NCI-H1092 (cell line): Measurements from ENCODE around the gene ZW10.
"Not testable (repeated sequence)": the region's sequence is repeated elsewhere in the genome, so short reads cannot be mapped to it uniquely, and the experiment has no call there.

ENCODE experiments used
- DNase-seq: peaks from one replicate; lab custom pipeline; 2025; lab: John Stamatoyannopoulos, UW

The ZW10 gene, protein sequence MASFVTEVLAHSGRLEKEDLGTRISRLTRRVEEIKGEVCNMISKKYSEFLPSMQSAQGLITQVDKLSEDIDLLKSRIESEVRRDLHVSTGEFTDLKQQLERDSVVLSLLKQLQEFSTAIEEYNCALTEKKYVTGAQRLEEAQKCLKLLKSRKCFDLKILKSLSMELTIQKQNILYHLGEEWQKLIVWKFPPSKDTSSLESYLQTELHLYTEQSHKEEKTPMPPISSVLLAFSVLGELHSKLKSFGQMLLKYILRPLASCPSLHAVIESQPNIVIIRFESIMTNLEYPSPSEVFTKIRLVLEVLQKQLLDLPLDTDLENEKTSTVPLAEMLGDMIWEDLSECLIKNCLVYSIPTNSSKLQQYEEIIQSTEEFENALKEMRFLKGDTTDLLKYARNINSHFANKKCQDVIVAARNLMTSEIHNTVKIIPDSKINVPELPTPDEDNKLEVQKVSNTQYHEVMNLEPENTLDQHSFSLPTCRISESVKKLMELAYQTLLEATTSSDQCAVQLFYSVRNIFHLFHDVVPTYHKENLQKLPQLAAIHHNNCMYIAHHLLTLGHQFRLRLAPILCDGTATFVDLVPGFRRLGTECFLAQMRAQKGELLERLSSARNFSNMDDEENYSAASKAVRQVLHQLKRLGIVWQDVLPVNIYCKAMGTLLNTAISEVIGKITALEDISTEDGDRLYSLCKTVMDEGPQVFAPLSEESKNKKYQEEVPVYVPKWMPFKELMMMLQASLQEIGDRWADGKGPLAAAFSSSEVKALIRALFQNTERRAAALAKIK

DNA sequence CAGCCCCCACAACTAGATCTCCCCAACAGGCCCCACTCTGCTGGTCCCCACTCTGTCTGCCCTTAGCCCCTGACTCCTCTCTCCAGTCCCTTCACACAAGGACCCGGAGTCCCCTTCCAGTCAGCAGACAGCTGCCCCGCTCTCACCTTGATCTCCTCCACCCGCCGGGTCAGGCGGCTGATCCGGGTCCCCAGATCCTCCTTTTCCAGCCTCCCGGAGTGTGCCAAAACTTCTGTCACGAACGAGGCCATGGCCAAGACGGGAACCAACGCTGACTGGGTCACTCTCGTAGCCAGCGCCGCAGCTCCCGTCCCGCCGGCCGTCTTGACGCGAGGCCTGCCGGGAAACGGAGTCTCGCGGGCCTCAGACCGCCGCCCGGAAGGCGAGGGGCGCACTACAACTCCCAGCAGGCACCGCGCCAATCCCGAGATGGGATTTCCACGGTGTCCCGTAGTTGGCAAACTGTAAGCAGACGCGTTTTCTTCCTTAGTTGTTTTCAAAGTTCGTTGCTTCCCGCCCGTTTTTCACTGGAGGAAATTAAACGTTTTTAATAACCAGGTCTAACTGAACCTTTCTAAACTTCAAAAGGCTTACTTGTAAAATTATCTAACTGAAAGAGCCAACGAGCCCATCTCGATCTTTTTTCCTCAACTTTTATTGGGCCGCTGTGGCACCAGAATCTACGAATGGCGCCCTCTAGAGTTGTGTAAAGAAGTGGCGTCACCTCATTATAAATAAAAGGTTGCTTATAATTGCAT lies at the start of gene ZW10:
Gene ZW10 (minus strand): TSS at position 277 of the 758 bp plus-strand sequence. CDS start 26 bp downstream, at position 251.
- DNase-seq, result peak; percentile 95

DNA sequence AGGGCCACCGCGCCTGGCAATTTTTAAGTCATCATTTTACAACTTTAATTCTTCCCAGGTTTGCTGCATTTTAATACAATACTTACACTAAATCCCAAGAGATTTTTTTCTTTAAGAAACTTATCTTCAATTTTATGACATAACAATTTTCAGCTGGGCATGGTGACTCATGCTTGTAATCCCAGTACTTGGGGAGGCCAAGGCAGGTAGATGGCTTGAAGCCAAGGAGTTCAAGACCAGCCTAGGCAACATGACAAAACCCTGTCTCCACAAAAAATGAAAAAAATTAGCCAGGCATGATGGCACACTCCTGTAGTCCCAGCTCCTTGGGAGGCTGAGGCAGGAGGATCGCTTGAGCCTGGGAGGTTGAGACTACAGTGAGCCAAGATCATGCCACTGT lies 44.9 kb upstream of the ZW10 start:
- no peak for DNase-seq

DNA sequence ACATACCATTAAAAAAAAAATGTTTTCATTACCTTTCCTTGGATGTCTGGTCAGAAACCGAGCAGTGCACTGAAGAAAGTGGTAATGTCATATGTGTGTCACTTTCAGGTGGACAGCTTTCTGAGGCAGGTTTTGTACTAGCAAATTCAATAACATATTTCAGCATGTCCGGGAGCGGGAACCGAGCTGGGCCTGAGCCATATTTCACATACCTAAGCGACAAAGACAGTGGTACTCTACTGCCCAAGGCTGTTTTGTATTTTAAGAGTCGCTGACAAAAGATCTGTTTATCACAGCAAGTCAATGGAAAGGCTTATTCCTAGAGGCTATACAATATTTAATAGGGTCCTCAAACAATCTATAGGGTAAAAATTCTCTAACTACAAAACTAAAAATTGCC lies 44.1 kb upstream of the ZW10 start:
- no peak for DNase-seq

DNA sequence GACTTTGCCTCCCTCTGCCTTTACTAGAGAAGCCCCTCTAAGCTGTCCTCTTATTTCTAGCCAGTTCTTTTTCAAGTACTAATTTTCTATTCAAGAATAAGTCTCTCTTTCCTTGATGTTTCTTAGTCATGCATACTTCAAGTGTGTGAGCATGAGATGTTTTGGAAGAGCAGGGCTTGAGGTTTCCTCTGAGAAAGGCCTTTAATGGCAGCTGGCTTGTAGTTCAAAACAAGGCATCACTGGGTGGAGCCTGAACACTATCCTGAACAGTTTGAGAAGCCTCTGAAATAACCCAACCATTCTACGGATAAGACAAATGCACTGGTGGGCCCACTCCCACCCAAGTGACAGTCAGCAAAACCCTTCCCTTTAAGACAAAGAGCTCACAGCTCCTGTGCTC lies 43.7 kb upstream of the ZW10 start:
- DNase-seq, result no peak

DNA sequence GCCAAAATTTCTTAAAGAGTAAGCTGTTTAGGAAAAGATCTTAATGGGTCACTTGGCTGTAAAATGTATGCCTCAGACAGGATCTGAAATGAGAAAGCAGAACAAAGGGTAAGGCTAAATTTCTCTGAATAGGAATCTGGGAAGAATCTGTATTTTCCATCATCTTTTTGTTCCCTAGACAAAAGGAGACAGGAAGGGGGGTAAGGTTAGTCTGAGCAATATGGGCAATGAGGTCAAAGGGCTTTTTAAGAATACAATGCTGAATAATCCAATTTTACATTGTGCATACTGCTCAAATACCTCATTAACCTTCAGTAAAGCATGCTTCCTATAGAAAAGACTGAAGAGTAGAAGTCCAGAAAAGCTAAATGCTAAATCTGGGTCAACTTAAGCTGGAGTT lies 40.7 kb upstream of the ZW10 start:
- no peak for DNase-seq

DNA sequence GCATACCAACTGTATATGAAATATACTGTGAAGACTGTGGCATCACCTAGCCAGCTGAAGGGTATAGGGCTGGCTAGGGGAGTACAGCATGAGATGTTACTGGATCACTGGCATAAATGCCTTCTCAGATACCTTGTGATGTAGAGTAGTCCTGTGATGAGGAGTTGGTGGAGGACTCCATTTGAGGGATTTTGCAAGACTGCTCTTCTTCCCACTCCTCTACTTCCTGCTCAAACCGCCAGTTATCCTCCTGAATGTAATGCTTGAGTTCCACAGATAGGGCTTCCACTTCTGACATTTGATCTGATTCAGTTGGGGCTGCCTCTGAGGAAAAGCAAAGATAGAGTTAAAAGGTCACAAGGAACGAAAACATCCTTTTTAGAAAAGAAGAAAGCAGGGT lies 35.4 kb upstream of the ZW10 start:
- no peak for DNase-seq

DNA sequence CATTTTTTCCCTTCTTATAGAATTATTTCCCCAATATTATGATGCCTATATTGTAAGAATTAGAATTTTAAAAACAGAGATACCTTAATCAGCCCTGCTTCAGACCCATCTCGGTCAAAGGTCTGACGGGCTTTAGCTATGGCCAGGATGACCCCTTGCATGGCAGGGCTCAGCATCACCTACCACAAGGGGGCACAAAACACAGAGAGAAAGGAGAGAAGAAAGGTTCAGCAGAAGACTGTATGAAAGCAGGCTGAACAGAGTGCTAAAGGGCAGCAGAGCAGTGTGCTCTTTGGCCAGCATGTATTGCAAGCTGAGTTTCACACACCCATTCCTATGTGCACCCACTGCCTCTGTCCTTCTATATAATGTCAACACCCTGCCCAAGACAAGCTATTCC lies 32.9 kb upstream of the ZW10 start:
- DNase-seq, result no peak

DNA sequence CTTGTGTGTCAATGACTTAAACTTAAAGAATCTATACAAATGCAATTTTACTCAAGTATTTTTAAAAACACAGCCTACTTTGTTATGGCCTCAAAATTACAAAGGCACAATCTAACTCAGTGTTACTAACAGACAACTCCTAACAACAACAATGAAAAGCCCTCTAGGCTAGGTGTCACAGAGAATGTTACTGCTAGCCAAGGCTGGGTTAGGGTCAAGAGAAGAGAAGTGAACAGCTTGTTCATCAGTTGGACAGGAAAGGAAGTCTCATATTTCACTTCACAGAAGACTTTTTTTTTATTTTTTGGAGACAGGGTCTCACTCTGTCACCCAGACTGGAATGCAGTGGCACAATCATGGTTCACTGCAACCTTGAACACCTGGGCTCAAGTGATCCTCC lies 32.1 kb upstream of the ZW10 start:
- DNase-seq, result no peak

DNA sequence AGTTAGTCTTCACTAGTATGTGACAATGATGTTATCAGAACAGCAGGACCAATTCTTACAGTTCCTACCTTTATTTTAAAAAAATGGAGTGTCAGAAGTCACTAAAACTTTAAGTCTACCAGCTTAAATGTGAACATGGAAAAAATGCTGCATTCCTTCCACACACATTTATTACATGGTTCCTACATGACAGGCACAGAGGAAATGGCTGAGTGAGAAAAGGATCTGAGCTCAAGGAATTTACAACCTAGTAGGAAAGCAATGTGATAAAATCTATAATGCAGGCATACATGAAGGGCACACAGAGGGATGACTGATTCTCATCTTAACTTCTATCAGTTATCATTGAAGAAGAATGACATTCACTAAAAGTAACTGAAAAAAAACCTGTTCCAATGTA lies 29.1 kb upstream of the ZW10 start:
- DNase-seq, result no peak

DNA sequence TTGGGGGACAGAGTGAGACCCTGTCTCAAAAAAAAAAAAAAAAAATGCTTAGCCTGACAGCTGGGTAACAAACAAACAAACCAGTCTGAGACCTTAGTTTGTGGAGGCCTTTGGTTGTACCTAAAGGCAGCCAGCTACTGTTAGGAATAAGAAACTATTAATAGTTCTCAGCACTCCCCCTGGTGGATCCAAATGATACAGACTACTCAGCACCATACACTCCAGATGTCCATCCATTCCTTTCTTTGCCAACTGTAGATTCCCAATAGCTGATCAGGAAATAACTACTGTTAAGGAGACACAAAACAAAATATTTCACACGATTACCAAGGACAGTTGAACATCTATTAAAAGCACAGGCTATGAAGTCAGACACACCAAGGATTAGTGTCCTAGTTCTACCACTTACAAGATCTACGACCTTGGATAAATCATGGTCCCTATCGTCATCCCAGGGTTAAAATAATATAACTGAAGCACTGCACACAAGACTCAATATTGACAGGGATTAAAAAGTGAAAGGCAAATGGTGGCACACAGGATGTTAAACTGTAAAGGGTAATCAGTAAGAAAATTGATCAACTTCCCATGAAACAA lies 23.3 kb upstream of the ZW10 start:
- DNase-seq, result no peak

DNA sequence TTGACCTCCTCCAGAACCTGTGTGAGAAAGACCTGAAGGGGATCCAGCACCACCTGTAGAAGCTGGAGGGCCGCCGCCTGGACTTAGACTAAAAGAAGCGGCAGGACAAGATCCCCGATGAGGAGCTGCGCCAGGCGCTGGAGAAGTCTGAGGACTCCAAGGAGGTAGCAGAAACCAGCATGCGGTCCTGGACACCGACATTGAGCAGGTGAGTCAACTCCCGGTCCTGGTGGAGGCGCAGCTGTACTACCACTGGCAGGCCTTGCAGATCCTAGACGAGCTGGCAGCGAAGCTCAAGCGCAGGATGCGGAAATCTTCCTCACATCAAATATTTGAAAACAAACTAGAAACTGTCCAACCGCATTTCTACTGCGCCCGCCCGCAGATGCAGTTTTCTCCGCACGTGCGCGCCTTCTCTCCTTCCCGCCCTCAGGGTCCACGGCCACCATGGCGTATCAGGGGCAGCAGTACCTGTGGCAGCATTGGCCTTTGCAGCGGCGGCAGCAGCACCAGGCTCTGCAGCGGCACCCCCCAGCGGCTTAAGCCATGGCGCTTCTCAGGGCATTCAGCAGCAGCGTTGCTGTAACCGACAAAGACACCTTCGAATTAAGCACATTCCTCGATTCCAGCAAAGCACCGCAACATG lies 16.3 kb upstream of the ZW10 start:
- DNase-seq, result no peak

DNA sequence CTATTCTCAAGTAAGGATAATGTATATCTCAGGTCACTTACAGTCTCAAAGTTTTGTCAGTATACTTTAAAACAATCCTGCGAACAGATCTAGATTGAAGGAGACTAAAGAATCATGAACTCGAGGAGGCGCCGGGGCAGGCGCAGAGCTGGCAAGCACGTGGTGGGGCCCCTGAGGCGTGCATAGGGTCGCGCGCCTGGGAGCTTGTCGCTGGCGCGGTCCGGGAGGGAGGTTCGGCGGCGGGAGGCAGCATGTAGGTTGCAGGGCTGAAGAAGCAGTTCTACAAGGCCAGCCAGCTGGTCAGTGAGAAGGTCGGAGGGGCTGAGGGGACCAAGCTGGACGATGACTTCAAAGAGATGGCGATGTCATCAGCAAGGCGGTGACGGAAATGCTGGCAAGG lies 15.5 kb upstream of the ZW10 start:
- DNase-seq, result not testable (repeated sequence)

DNA sequence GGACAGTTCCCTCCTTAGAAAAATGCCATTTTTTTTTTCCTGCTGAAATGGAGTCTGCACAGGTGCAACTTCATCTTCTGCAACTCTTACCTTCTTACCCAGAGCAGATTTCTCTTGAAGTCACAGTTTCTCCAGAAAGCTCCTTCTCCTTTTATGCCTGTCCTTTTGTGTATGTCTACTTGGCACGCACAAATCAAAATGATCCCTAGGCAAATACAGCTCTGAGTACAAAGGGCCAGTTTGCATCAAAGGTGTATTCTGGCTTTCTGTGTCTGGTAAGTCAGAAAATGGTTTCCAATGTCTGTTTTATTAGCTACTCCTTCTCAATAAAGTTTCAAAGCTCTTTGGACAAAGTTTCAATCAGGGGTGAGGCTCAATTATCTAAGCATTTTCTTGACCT lies 8.6 kb upstream of the ZW10 start:
- DNase-seq, result no peak

DNA sequence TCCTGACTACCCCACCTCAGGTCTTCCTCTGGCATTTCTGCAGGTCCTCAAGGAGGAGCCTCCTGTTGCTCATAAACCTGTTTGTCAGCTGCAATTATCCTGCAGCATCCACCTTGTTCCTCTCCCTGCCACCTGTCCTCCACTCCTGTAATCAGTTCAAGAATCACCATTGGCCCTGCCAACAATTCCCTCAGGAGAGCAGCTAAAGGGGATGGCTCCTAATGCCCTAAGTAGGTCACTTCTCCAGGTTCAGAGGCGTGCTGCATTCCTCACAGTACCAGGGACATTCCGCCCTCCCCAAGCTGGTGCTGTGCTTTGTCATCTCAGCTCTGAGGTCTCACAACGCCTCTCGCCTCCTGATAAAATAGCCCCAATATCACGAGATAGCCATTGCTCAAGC lies 8.2 kb upstream of the ZW10 start:
- DNase-seq, result no peak

DNA sequence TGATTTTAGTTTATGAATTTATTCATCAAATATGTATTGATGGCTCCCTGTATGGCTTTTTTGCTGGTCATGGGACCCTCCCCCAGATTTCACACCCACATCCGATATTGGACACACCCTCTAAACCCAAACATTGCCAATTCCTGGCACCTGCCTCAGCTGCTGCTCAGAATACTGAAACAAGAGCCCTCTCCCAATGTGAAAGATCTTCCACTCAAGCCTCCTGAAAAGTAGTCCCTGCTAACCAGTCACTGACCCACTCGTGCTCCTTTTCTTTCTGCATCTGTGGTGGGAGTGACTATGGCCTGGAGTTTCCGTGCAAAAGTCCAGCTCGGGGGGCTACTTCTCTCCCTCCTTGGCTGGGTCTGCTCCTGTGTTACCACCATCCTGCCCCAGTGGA lies 6.0 kb upstream of the ZW10 start, which contains the start of gene CLDN25:
Gene CLDN25 (plus strand): TSS at position 301 of the 400 bp plus-strand sequence. CDS start 0 bp downstream, at position 301.
- no peak for DNase-seq

DNA sequence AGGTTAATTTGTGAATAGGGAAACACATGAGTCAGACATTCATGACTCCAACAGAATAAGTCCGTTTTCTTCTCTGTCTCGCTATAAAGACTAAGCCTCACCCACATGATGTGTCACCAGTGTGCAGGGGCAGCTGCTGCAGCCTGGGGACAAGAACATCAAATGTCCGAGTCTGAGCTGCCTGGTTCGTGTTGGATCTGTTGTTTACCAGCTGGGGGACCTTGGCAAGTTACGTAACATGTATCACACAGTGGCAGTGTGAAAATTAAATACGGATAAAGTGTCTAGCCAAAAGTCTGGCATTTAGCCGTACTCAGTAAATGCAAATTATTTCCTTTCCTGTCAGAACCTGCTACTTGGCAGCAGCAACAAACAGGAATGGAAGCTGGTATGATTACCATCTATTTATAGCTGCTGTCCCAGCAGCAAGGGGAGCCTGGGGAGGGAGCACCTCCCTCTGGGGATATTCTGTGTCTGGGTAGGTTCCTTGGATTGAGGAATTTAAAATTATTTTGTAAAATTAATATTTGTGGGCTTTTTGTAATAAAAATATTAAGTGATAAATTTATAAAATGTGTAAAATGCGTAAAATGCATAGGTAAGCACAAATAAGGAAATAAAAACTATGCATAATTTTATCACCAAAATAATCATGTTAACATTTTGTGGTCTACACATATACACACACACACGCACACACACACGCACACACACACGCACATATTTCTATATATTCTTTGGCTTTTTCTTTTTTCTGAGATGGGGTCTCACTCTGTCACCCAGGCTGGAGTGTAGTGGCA lies 4.8 kb upstream of the ZW10 start:
- DNase-seq, result no peak

DNA sequence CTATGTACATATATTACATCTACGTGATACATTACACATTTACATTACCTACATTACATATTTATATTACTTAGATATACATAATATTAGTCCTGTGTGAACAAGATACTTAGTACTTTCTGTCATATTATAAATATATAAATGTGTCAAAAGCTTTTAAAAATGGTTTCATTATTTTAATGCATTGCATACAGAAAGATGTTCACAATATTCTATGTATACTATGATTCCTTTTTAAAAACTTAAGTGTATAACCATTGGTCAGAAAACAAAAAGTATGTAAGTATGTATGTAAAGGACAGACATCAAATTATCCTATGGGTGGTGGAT lies 647 bp upstream of the ZW10 start:
- no peak for DNase-seq

DNA sequence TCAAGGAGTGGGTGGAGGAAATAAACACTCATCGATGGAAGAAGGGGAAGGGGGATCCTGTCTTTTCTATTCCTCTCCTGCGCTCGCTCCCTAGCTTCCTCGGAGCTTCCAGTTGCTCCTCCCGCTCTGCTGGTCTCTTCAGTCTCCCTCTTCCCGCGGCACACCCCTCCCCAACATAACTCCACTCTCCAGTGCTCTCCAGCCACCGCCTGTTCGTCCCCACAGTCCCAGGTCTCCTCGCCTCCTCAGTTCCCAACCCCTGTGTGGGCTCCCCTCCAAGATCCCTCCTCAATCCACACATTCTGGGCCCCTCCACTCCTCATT lies 438 bp downstream of the ZW10 start:
- DNase-seq, result no peak

DNA sequence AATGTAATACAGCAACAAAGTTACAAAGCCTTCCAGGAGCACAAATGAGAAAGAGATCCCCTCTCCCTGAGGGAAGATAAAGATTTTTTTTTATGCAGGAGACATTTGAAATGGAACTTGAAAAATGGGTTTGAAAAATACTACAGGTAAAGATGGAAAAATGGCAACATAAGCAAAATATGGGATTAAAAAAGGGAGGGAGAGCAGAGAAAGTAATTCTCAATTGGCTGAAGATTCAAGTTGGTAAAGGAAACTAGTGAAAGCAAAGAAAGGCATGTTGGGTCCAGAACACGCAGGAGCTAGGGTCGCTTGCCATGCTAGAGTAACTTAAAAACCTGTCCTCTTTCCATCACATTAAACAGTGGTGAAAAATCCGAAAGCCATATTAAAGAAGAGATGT lies 1.5 kb downstream of the ZW10 start:
- DNase-seq, result no peak

DNA sequence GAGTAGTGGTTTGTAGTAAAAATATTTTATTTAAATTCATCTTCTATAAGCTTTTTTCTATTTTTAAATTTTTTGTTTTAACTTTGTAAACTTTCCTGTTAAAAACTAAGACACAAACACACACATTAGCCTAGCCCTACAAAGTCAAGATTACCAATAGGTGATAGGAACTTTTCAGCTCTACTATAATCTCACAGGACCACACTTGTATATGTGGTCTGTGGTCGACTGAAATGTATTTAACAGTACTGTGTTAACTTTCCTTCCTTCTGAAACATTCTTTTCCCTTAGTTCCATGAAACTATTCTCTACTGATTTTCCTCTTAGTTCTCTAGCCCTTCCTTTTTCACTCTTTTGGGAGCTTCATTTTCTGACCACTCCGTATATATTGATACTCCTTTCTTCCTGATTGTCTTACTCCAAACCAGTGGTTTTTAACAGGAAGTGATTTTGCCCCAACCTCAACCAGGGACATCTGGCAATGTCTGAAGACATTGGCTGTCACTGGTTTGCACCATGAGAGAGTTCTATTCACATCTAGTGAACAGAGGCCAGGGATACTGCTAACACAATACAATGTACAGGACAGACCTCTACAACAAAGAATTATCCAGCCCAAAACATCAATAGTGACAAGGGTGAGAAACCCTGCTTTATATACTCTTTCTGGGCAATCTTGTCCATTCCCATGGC lies 8.8 kb downstream of the ZW10 start:
- no peak for DNase-seq

DNA sequence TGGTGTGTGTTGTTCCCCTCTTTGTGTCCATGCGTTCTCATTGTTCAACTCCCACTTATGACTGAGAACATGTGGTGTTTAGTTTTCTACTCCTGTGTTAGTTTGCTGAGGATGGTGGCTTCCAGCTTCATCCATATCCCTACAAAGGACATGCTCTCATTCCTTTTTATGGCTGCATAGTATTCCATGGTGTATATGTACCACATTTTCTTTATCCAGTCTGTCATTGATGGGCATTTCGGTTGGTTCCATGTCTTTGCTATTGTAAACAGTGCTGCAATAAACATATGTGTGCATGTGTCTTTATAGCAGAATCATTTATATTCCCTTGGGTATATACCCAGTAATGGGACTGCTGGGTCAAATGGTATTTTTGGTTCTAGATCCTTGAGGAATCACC lies 10.5 kb downstream of the ZW10 start:
- DNase-seq, result not testable (repeated sequence)
